NCI-H82 treated with DMSO at 0.1 percent for 48 hours (cell line): Measurements from ENCODE around the gene TMEM127.
"Not testable (repeated sequence)": the region's sequence is repeated elsewhere in the genome, so short reads cannot be mapped to it uniquely, and the experiment has no call there.

ENCODE experiments used
- DNase-seq: peaks from one replicate; lab custom pipeline; 2025; ENCODE audit not compliant: unreplicated experiment; lab: John Stamatoyannopoulos, UW

Gene TMEM127

GRCh38 chr2:96265840-96266679, at the start of gene TMEM127, which contains the start of gene CIAO1:
TMEM127 (minus strand) TSS chr2:96265997; CDS start chr2:96265381, 616 bp downstream.
CIAO1 (plus strand) TSS chr2:96266225; CDS start chr2:96266351, 126 bp downstream.
- peak; percentile 93 for DNase-seq

GRCh38 chr2:96315005-96315399, 49.2 kb upstream of the TMEM127 start:
- no peak for DNase-seq

GRCh38 chr2:96308248-96308647, 42.5 kb upstream of the TMEM127 start:
- DNase-seq, result no peak

GRCh38 chr2:96306370-96306769, 40.6 kb upstream of the TMEM127 start:
- DNase-seq, result no peak

- DNase-seq, result no peak
These were observed 40.1 kb upstream of the TMEM127 start for GRCh38 chr2:96305979-96306308.

- DNase-seq, result peak; percentile 71
These were observed 39.5 kb upstream of the TMEM127 start, which contains the start of gene SNRNP200 for GRCh38 chr2:96305091-96305978. SNRNP200 (minus strand) TSS chr2:96305546; CDS start chr2:96305437, 109 bp downstream.

GRCh38 chr2:96304606-96305005, 38.8 kb upstream of the TMEM127 start:
- no peak for DNase-seq

GRCh38 chr2:96301865-96302264, 36.1 kb upstream of the TMEM127 start:
- DNase-seq, result no peak

- no peak for DNase-seq
These were observed 31.1 kb upstream of the TMEM127 start for GRCh38 chr2:96296925-96297324.

- not testable (repeated sequence) for DNase-seq
These were observed 28.5 kb upstream of the TMEM127 start for GRCh38 chr2:96294271-96294670.

GRCh38 chr2:96291751-96292150, 26.0 kb upstream of the TMEM127 start:
- DNase-seq, result no peak

GRCh38 chr2:96287273-96287856, 21.6 kb upstream of the TMEM127 start:
- DNase-seq, result no peak

- DNase-seq, result no peak
These were observed 11.1 kb upstream of the TMEM127 start for GRCh38 chr2:96276787-96277499.

GRCh38 chr2:96274355-96275056, 8.7 kb upstream of the TMEM127 start:
- no peak for DNase-seq

GRCh38 chr2:96273763-96274162, 8.0 kb upstream of the TMEM127 start:
- no peak for DNase-seq

- no peak for DNase-seq
These were observed 6.2 kb upstream of the TMEM127 start for GRCh38 chr2:96271995-96272394.

GRCh38 chr2:96267159-96267971, 1.6 kb upstream of the TMEM127 start:
- peak; percentile 16 for DNase-seq

- DNase-seq, result no peak
These were observed 403 bp downstream of the TMEM127 start for GRCh38 chr2:96265349-96265839.
